ENCODE measurements around the gene TRNP1.

- no peak for TF ChIP-seq REST (IDR thresholded peaks at IDR 0.05; ENCODE audit: low read depth, low read length)
- TF ChIP-seq CEBPZ (IDR thresholded peaks at IDR 0.05; ENCODE audit: low read depth, low read length), result no peak
- no peak for TF ChIP-seq CEBPB (IDR thresholded peaks at IDR 0.05; ENCODE audit: borderline replicate concordance in 1 of 2, low read depth in 2 of 2, low read length in 2 of 2)
- TF ChIP-seq POLR2AphosphoS5 (IDR thresholded peaks at IDR 0.05; ENCODE audit: low read length), result no peak
- no peak for TF ChIP-seq CTCF (IDR thresholded peaks at IDR 0.05 in 2 of 3, conservative IDR thresholded peaks at IDR 0.05 in 1 of 3; ENCODE audit: control insufficient read depth in 2 of 3, extremely low read depth in 1 of 3, insufficient read depth in 1 of 3, low read depth in 3 of 3, low read length in 3 of 3)
- no peak for TF ChIP-seq SIX5 (IDR thresholded peaks at IDR 0.05; ENCODE audit: low read depth, low read length, severe bottlenecking)
- TF ChIP-seq POLR2A (IDR thresholded peaks at IDR 0.05; ENCODE audit: low read depth, low read length), result no peak
- TF ChIP-seq MTA3 (IDR thresholded peaks at IDR 0.05; ENCODE audit: borderline replicate concordance, low read length), result no peak
- no peak for TF ChIP-seq SP1 (IDR thresholded peaks at IDR 0.05; ENCODE audit: low read depth, low read length)
- TF ChIP-seq ZBTB33 (IDR thresholded peaks at IDR 0.05), result no peak
- TF ChIP-seq CHD2 (IDR thresholded peaks at IDR 0.05; ENCODE audit: borderline replicate concordance, low read depth, low read length), result no peak
Observed at GRCh38 chr1:26976621-26977510, 16.6 kb upstream of the TRNP1 start.

Data from GM12878 (cell line).